GM06990 (cell line): Measurements from ENCODE around the gene CYRIA.
A peak's percentile ranks its signal among the peaks of the same experiment; 100 is the strongest.

Experiments
- DNase-seq: peaks from one replicate; pipeline ENCODE4 v3.0.0-alpha.2; 2011; ENCODE audit not compliant: insufficient read length; ENCODE audit errors: extremely low read depth
- H3K27me3 ChIP-seq: replicated peaks from 2 replicates; pipeline ENCODE4 v1.6.0; 2011; ENCODE audit warnings: low read length; ENCODE audit not compliant: control insufficient read depth, insufficient read depth
- H3K36me3 ChIP-seq: 2 replicates; pipeline ENCODE4 v1.5.1; 2011; ENCODE audit warnings: low read length; ENCODE audit not compliant: control insufficient read depth, insufficient read depth
- H3K4me3 ChIP-seq: replicated peaks from 2 replicates; pipeline ENCODE4 v1.5.1; 2011; ENCODE audit warnings: low read depth, mild to moderate bottlenecking, control low read depth, low read length
- TF ChIP-seq, protein P1 (sequence below): IDR thresholded peaks from 2 replicates; pipeline ENCODE4 v1.5.1; 2011; ENCODE audit warnings: low read length, control low read depth, mild to moderate bottlenecking, inconsistent platforms; ENCODE audit not compliant: insufficient read depth, poor library complexity, severe bottlenecking

Gene CYRIA

DNA sequence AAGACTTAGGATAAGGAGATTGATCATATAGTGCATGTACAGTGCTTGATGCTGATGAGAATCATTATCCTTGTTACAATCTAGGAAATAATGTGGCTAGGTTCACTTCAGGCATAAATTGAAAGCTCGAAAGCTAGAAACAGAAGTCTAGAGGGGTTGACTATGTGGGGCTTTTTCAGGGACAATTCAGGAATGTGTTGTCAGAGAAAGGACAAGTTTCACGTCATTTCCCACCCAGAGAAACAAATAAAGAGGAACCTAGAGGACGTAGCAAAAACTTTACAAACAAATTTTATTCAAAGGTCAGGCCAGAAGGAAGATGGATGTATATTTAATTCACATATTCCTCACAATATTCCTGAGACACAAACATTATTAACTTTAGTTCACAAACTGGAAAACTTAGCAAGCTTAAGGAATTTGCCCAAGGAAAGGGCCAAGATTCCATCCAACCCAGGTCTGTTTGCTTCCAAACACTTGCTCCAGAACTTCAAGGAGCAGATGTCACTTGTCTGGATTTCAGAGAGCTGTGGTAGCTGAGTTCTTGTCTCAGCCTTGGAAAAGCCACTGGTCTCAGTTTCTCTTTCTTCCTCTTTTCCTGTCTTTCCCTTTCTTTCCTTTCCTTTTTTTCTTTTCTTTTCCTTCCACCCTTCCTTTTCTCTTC, 7.4 kb downstream of the CYRIA start:
- TF ChIP-seq, protein P1, sequence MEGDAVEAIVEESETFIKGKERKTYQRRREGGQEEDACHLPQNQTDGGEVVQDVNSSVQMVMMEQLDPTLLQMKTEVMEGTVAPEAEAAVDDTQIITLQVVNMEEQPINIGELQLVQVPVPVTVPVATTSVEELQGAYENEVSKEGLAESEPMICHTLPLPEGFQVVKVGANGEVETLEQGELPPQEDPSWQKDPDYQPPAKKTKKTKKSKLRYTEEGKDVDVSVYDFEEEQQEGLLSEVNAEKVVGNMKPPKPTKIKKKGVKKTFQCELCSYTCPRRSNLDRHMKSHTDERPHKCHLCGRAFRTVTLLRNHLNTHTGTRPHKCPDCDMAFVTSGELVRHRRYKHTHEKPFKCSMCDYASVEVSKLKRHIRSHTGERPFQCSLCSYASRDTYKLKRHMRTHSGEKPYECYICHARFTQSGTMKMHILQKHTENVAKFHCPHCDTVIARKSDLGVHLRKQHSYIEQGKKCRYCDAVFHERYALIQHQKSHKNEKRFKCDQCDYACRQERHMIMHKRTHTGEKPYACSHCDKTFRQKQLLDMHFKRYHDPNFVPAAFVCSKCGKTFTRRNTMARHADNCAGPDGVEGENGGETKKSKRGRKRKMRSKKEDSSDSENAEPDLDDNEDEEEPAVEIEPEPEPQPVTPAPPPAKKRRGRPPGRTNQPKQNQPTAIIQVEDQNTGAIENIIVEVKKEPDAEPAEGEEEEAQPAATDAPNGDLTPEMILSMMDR, result no peak
- Histone ChIP-seq H3K36me3 (no peaks in the 10 kb centered on the region), H3K27me3 (no peaks in the 10 kb centered on the region), H3K4me3 (no peak overlapping the region)
- DNase-seq, result no peak

DNA sequence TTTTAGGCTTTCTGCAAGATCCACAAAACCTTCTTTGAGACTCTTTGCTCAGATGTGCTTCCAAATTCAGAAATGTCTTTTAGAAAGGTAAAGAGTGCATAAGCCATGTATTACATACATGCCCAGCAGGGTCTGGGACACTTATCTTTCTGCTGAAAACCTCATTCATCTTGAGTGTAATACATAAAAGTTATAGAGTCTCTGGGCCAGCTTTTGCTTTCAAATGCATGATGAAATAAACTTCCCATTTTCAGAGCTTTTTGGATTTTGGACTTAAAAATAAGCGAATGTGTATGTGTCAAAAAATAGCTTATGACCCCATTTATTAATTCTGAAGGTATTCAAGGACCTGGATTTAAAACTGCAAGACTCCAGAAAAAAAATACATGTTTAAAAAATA, 8.0 kb downstream of the CYRIA start:
- H3K27me3 ChIP-seq, result no peaks in the 10 kb centered on the region
- no peaks in the 10 kb centered on the region for H3K36me3 ChIP-seq
- TF ChIP-seq, protein P1, result no peak
- no peak overlapping the region for H3K4me3 ChIP-seq
- no peak for DNase-seq

DNA sequence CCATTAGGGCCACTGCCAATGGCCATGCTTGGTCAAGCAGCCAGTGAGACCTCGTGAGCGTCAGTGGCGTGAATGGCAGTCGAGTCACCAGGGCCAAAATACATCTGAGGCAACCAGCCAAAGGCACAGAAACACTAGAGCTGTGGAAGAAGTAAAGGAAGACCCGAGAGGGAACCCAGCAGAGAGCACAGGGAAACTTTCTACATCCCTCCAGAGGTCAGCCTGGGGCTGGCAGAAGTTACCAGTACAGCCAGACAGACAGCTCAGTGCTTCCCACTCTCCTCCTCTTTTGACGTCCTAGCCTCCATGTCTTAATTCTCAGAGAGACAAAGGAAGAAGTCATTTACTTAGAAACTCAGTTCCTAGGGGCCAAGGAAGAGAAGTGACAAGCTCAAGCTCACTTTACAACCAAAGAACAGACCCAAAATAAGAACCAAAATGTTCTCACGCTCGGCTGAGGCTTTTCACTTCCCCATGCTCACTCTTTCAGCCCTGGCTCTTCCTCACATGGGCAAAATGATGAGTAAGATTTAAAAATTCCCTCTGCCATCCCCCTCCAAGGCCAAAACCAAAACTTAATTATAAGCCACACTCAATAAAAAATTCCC, 8.7 kb downstream of the CYRIA start:
- TF ChIP-seq, protein P1, result no peak
- Histone ChIP-seq H3K36me3 (no peaks in the 10 kb centered on the region), H3K4me3 (no peak overlapping the region), H3K27me3 (no peaks in the 10 kb centered on the region)
- DNase-seq, result peak; percentile 64

DNA sequence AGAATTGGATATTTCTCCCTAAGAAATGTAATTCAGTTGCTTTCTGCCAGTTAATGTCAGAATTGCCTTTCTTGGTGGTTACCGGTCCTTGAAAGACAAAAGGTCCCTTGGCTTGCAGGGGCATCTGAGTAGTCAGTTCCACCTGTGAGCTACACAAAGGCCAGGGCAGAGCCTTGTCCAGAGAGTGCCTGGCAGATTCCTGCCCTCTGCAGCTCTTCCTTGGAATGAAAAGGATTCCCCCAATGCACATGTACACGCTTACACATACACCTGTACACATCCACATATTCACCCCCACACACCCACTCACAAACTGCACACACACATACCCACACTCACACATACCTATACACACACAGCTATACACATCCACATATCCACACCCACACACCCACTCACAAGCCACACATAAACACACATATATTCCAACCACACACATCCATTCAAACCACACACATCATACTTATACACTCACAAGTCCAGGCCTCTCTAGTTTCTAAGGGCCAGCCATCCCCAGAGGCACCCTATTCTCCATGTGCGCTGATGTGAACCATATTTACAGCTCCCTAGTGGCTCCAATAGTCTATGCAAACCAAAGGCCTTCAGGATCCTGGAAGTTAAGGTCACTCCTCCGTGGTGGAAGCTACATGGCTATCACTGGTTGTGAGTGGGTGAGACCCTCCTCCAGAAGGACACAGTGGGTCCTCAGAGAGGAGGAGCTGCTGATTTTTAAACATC, 9.6 kb downstream of the CYRIA start:
- TF ChIP-seq, protein P1, result no peak
- no peak overlapping the region for H3K4me3 ChIP-seq
- no peaks in the 10 kb centered on the region for H3K27me3 ChIP-seq
- DNase-seq, result no peak
- no peaks in the 10 kb centered on the region for H3K36me3 ChIP-seq

DNA sequence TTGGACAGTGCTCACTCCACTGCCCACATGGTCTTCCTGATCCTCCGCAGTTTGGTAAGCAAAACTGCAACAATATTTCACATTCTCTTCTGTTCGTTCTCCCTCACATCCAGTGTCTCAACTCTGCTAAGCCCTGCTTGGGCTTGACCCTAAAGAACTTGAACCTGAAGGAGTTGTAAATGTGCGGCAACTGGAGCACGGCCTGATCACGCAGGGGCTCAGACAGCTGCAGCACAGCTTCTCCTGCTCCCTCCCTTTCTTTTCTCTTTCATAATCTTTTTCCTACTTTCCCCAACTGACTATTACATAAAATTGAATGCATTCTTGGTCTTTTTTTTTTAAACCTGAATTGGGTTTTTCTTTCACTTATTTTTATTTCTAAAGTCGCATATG, 10.2 kb downstream of the CYRIA start:
- TF ChIP-seq, protein P1, result no peak
- no peak overlapping the region for H3K4me3 ChIP-seq
- no peak for DNase-seq
- no peaks in the 10 kb centered on the region for H3K27me3 ChIP-seq
- H3K36me3 ChIP-seq, result no peaks in the 10 kb centered on the region
